ENCODE data around the gene ELAC2.

Gene ELAC2

DNA sequence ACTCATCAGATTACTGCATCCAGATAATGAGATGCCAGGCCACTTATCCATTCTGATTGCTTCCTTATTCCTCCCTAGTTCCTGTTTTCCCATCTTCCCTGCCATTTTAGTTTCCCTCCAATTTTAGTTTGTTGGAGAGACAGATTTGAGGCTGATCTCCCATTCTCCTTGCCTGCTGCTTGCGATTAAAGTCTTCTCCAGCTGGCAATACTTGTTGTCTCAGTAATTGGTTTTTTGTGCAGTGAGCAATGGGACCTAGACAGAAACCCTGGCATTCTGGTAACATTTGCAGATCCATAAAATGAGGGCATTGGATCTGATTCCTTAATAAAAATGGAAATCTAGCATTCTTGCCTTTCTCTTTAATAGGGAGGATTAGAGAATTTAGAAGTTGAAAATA, 17.6 kb upstream of the ELAC2 start:
- intact Hi-C loops (cut with DNase I; ENCODE audit: low total_unique reads) = no loop called here
- TF ChIP-seq, protein P1, sequence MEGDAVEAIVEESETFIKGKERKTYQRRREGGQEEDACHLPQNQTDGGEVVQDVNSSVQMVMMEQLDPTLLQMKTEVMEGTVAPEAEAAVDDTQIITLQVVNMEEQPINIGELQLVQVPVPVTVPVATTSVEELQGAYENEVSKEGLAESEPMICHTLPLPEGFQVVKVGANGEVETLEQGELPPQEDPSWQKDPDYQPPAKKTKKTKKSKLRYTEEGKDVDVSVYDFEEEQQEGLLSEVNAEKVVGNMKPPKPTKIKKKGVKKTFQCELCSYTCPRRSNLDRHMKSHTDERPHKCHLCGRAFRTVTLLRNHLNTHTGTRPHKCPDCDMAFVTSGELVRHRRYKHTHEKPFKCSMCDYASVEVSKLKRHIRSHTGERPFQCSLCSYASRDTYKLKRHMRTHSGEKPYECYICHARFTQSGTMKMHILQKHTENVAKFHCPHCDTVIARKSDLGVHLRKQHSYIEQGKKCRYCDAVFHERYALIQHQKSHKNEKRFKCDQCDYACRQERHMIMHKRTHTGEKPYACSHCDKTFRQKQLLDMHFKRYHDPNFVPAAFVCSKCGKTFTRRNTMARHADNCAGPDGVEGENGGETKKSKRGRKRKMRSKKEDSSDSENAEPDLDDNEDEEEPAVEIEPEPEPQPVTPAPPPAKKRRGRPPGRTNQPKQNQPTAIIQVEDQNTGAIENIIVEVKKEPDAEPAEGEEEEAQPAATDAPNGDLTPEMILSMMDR (IDR thresholded peaks at IDR 0.05) = no peak
- no peaks in the 10 kb centered on the region for H3K36me3 ChIP-seq

DNA sequence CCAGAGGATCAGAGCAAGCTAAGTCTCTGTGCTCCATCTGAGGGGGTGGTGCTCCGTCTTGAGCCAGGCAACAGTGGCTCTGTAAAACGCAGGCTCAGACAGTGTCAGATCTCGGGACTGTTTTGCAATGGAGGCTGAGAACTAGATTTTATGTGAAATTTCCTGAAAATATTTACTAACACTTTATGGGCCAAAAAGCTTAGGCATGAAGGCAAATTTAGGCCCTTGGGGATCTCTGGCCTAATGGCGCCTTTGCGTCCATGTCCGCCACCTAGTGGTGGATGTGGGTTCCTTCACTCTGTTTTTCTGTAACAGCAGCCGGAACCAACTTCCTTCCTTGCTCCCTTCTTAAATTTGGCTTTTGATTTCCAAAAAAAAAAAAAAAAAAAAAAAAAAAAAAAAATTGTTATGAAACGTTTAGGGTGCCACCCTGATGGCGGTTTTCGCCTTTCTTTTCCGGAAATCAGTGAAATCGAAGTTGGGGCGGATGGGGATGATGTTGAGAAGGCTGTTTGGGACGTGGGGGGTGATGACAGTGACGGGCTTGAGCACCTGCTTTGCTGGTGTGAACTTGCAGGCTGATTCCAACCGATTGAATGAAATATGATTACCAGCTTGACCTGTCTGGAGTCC, 14.0 kb upstream of the ELAC2 start:
- H3K36me3 ChIP-seq = no peaks in the 10 kb centered on the region
- intact Hi-C loops (cut with DNase I; ENCODE audit: low total_unique reads) = no loop called here
- DNase-seq = peak in 1 of 2 donors; percentile 55
- H3K9me3 ChIP-seq = peaks cover 0 to 19% (median 5%) of the 10 kb centered on the region in 3 donors
- TF ChIP-seq, protein P1 (IDR thresholded peaks at IDR 0.05) = peak; percentile 52 to 64
- no peaks in the 10 kb centered on the region for H3K4me1 ChIP-seq
- H3K4me3 ChIP-seq = no peak overlapping the region
- H3K27ac ChIP-seq = no peak overlapping the region
- H3K27me3 ChIP-seq = peaks cover 0 to under 1% of the 10 kb centered on the region in 2 donors

More for the DNA sequence above, 17.6 kb upstream of the ELAC2 start:
- H3K27me3 ChIP-seq = no peaks in the 10 kb centered on the region
- no peak for DNase-seq
- H3K4me1 ChIP-seq = no peaks in the 10 kb centered on the region
- no peak overlapping the region for H3K27ac ChIP-seq
- H3K4me3 ChIP-seq = no peak overlapping the region
- peaks cover 0 to 19% (median 5%) of the 10 kb centered on the region in 3 donors for H3K9me3 ChIP-seq

DNA sequence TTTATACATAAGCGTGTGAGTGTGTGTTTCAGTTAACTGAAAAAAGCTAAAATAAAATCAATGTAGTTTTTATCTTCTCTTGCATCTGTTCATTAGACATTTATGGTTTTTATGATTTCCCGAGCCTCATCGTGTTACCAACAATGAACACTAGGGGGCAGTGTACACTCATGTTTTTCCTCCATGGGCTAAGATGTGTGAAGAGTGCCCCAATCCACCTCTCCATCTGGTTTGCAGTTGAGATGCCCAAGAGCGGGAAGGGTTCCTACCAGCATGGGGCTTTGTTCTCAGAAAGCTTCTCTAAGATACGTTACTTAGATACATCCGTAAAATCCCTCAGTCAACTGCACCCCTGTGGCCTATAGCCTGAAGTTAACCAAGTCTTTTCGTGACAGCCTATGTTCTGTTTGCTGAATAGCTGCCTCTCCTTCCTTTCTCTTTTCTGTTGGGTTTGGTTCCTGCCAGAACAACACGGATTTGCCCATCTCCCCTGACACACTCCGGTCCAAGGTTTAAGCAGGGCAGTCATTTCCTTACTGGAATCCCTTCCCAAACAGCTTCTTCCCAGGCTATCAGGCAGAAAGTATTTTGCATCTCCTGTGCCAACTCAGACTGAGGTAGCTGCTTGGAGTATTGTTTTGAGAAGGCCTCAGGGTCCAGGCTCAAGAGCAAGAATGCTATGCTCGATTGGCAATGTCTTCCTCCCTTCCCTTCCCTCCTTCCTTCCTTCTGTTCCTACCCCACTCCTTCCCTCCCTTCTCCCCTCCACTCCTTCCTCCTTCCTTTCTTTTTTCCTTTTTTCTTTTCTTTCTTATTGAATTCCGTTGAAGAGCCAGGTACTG, 12.9 kb upstream of the ELAC2 start:
- H3K27ac ChIP-seq = no peak overlapping the region
- H3K9me3 ChIP-seq = peaks cover 0 to 11% (median 0%) of the 10 kb centered on the region in 3 donors
- intact Hi-C loops (cut with DNase I; ENCODE audit: low total_unique reads) = no loop called here
- H3K27me3 ChIP-seq = peaks cover 0 to 3% of the 10 kb centered on the region in 2 donors
- TF ChIP-seq, protein P1 (IDR thresholded peaks at IDR 0.05) = peak; percentile 62 to 73
- H3K4me1 ChIP-seq = no peaks in the 10 kb centered on the region
- no peaks in the 10 kb centered on the region for H3K36me3 ChIP-seq
- peak in 1 of 2 donors; percentile 38 for DNase-seq
- no peak overlapping the region for H3K4me3 ChIP-seq

DNA sequence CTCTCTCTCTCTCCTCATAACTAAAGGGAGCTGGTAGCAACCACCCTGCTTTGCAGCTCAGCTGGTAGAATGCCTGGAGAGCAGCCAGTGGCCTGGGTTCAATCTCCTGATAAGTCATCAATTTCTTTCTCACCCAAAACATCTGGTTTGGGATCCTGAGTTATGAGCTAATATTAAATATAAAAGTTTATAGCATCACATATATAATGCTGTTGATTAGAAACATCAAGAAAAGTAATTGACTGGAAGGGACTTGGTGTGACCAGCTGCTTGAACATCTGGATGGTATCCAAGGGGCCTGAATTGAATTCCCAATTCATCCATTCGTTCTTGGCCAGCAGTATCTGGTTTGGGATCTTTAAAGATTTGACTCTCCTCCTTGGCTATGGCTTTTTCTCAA, 12.2 kb upstream of the ELAC2 start:
- H3K27ac ChIP-seq = no peak overlapping the region

DNA sequence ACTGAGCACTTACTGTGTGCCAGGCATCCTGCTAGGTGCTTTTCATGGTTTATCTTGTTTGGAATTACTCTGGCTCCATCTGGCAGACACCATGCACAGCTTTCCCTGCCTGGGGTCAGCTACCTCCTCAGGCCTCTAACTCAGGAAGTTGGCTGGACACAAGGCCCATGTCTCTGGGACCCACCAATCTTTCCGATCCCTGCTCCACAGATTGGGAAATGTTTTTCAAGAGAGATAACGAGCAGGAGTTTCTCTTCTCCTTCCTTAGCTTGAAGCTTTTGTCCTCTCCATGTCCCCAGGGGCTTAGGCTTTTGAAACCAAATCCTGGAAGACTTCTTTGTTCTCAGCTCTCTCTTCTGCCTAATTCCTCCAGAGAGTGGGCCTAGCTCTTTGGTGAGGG, 11.5 kb upstream of the ELAC2 start:
- Histone ChIP-seq H3K4me1 (peaks cover 0 to 5% (median 2%) of the 10 kb centered on the region in 4 donors), H3K27me3 (peaks cover 0 to 3% of the 10 kb centered on the region in 2 donors), H3K9me3 (no peaks in the 10 kb centered on the region), H3K36me3 (no peaks in the 10 kb centered on the region), H3K4me3 (no peak overlapping the region), H3K27ac (no peak overlapping the region)
- TF ChIP-seq, protein P1 (IDR thresholded peaks at IDR 0.05) = no peak
- peak in 1 of 2 donors; percentile 7 for DNase-seq
- intact Hi-C loops (cut with DNase I; ENCODE audit: low total_unique reads) = no loop called here

More for the DNA sequence above, 12.2 kb upstream of the ELAC2 start:
- Histone ChIP-seq H3K9me3 (peaks cover 0 to 4% (median 0%) of the 10 kb centered on the region in 3 donors), H3K36me3 (no peaks in the 10 kb centered on the region), H3K4me3 (no peak overlapping the region), H3K27me3 (peaks cover 0 to 3% of the 10 kb centered on the region in 2 donors), H3K4me1 (no peaks in the 10 kb centered on the region)
- DNase-seq = no peak
- TF ChIP-seq, protein P1 (IDR thresholded peaks at IDR 0.05) = no peak
- intact Hi-C loops (cut with DNase I; ENCODE audit: low total_unique reads) = no loop called here

All from tibial artery (tissue), 4 donors.